HG02938 (cell line): ENCODE results near the gene ACTL10.

ENCODE experiments used
- ATAC-seq: cut with Tn5 transposase; IDR thresholded peaks from one replicate; pipeline ENCODE4 v1.9.1; 2021; ENCODE audit warnings: mild to moderate bottlenecking, moderate library complexity; ENCODE audit not compliant: unreplicated experiment

ACTL10 gene

DNA sequence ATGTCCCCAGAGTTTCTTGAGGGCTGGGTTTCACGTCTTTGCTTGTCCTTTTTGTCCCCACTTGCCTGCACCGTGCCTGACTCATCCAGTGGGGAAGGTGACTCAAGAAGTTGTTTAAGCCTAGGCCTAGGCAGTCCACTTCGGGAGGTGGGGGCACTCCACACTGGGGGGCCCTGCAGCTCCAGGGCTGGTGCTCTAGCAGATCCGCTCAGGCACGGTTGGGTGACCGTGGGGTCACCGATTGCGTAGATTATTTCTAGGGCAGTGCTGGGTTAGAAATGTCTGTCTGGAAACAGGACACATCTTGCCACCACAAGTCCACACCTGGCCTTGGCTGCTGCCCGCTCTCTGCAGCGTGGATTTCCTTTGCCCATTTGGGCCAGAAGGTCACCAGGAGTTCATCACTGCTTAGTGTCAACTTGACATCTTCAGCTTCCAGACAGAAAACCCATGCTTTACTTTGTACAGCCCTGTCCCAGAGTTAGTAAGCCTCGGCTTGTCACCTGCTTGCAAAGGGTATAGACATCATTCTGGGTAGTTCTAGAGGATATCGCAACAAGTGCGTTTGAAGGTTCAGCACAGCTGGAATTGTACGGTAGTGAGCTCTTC is 18.2 kb upstream of the ACTL10 start:
- ATAC-seq, result no peak

- no peak for ATAC-seq
Measured at GRCh38 chr20:33649201-33649681, 17.5 kb upstream of the ACTL10 start.

- ATAC-seq, result no peak
Measured at GRCh38 chr20:33650111-33650752, 16.5 kb upstream of the ACTL10 start.

GRCh38 chr20:33650753-33651561 is 15.8 kb upstream of the ACTL10 start:
- no peak for ATAC-seq

GRCh38 chr20:33651562-33652048 is 15.1 kb upstream of the ACTL10 start:
- ATAC-seq, result no peak

DNA sequence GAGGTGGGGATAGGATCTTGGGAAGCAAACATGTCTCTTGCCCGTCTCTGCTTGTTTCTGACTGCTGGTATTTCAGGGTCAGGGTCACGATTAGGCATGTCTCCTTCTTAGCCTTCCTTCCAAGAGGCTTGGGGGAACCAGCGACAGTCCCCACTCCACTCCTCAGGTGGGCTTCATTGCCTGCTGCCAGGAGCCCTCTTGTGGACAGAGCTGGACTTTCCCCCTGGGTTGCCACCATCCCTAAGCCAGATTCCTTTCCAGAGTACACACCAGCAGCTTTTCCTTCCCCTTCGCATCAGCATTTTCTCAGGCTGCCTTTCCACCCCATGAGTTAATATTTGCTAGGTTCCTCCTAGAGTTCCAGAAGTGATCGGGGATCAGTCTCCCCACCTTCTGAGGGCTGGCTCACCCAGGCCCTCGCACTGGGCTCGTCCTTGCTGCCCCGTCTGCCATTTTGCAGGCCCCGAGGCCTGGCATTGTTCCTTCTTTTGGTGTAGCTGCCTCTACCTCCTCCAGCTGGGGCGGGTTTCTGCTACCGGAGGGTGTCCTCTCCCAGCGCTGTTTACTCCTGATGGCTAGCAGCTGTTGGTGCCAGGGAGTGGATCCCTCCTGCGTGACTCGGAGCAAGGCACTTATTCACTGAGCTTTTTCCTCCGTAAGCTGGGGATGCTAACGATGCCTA is 13.4 kb upstream of the ACTL10 start:
- ATAC-seq, result no peak

DNA sequence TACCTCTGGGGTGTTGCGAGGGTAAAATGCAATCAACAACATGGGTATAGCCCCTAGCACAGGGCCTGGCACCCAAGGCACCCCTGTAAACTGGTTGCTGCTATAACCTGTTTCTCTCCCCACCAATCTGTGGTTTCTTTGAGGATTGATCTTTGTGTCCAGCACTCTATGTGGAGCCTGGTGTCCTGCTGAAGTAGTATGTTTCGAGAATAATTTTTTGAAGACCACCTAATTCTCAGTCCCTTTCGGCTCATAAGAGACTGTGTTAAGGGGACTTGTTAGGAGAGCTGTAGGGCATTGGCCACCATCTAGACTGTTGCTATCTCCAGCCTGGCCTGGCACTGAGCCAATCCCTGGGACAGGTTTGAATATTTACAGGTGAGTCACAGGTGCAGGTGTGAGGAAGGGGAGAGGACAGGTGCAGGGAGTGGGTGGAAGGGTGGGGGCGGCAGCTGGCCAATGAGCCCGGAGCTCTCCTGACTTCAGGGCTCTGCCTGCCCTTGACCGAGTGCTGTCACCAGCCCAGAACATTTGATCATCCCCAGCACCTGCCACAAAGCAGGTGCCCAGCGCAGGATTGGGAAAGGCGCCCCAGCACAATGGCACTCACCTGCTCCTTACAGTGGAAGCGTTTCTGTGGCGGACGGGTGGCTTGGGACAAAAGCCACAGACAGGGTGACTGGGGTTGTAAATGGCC is 12.7 kb upstream of the ACTL10 start:
- ATAC-seq, result no peak

GRCh38 chr20:33654680-33655161 is 12.0 kb upstream of the ACTL10 start:
- ATAC-seq, result no peak

DNA sequence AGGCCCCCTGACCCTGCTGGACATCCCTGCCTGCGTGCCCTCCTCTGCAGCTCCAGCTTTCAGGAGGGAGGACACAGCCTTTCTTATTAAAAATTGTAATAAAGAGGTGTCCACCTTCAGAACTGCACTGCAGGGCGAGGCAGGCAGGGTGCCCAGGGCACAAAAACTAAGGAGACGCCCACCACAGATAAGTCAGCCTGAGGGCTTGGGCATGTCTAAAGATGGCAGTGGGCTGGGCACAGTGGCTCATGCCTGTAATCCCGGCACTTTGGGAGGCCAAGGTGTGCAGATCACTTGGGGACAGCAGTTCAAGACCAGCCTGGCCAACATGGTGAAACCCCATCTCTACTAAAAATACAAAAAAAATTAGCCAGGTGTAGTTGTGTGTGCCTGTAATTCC is 11.6 kb upstream of the ACTL10 start:
- no peak for ATAC-seq

- ATAC-seq, result no peak
Measured at GRCh38 chr20:33656010-33656782, 10.5 kb upstream of the ACTL10 start.

DNA sequence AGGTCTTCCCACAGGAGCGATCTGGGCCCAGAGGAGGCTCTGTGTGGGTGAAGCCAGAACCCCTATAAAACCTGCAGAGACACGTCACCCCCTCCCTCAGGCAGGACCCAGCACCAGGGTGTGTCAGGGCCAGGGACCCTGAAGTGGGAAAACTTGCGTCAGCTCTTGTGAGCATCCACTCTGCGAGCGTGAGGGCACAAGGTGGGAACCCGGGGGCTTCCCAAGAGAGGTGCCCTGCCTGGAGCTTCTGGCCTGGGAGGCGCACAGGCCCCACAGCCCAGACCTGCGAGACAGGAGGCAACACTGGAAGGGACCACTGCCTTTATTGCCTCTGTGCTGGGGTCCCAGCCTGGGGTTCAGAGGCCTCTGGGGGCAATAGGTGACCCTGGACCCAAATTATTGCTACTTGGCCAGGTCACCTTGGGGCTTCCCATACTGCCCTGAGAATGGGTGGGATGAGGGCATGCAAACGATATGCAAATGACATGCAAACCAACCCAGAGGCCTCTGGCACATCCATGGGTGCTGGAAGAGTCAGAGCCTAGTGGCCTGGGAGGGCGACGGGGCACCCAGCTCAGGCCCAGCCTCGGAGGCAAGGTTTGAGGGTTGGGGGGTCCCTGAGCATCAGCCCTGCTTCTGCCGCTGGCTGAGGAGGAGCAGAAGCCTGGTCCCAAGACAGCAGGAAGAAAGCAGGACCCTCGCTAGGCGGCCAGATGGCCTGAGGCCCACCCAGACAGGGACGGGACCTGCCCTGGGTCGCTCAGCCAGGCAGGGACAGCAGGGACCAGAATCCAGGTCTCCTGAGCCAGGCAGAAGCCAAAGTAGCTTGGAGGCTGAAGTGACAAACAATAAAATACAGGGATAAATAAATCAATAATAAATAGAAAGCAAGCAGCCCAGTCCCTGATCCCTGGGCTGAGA is 9.7 kb upstream of the ACTL10 start:
- no peak for ATAC-seq

DNA sequence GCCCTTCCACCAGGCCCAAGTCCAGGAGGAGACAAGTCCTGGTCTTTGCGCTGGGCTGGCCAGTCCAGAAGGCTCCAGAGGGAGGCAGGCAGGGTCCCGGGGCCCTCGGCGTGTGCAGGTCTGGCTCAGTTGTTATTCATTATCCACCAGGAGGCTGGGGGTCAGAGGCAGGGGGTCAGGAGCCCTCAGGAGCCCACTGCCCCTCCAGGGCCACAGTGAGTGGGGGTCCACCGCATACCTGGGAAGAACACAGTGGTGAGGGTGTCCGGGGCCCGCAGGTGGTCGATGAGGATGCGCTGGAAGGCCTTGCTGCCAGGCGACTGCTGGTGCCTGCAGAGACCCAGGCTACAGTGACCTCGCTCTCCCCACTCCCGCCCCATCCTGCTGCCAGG is 9.0 kb upstream of the ACTL10 start:
- no peak for ATAC-seq

GRCh38 chr20:33658510-33658909 is 8.2 kb upstream of the ACTL10 start:
- no peak for ATAC-seq

GRCh38 chr20:33658929-33659328 is 7.8 kb upstream of the ACTL10 start:
- ATAC-seq, result no peak

DNA sequence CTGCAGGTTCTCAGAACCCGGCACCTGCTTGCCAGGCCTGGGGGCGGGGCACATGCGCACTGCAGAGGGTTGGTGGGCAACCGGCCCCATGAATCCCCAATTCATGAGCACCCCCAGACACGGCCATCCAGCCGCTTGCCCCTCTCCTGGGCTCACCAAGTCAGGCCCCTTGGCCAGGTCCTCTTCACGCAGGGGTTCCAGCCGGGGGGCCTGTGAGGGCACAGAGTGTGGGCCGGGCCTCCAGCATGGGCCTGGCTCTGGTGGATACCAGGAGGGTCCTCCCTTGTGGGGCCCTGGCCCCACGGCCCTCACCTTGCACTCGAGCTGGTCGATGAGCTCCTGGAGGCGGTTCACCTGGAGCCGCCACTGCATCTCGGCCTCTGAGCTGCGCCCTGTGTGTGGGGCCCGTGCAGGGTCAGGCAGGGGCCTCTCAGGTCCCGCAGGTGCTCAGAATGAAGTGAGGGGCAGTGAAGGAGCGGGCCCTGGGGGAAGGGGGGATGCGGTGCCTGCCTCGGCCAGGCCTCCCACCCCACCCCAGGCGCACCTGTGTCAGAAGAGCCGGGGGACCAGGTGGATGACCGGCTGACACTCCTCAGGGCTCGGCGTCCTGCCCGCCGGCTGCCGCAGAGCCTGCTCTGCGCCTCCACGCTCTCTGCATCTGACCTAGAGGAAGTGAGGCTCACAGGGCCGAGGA is 7.3 kb upstream of the ACTL10 start:
- ATAC-seq, result no peak

GRCh38 chr20:33660035-33660684 is 6.6 kb upstream of the ACTL10 start:
- no peak for ATAC-seq

- ATAC-seq, result no peak
Measured at GRCh38 chr20:33660685-33661058, 6.1 kb upstream of the ACTL10 start.

- no peak for ATAC-seq
Measured at GRCh38 chr20:33662172-33662571, 4.6 kb upstream of the ACTL10 start, which contains the start of gene C20orf144. C20orf144 (plus strand) TSS chr20:33662327; CDS start chr20:33662346, 19 bp downstream.
